Embryonic facial prominence (tissue), 1 donor: ENCODE results near the gene RTL10.

Experiments used
- DNase-seq: peaks from one replicate; pipeline ENCODE4 v3.0.0-alpha.2; 2016; ENCODE audit errors: extremely low spot score

The RTL10 gene

GRCh38 chr22:19863571-19863970, 8.9 kb upstream of the RTL10 start:
- DNase-seq = no peak

GRCh38 chr22:19862619-19863246, 8.1 kb upstream of the RTL10 start:
- no peak for DNase-seq

GRCh38 chr22:19859861-19860510, 5.3 kb upstream of the RTL10 start:
- DNase-seq = no peak

GRCh38 chr22:19857382-19857781, 2.7 kb upstream of the RTL10 start:
- no peak for DNase-seq

- DNase-seq = no peak
Observed at GRCh38 chr22:19855504-19856409, 1.1 kb upstream of the RTL10 start.

GRCh38 chr22:19853879-19854777, 546 bp downstream of the RTL10 start:
- DNase-seq = no peak

GRCh38 chr22:19853058-19853878, 1.4 kb downstream of the RTL10 start:
- DNase-seq = no peak

- no peak for DNase-seq
Observed at GRCh38 chr22:19852177-19852781, 2.4 kb downstream of the RTL10 start.

- no peak for DNase-seq
Observed at GRCh38 chr22:19851291-19852176, 3.1 kb downstream of the RTL10 start.

- no peak for DNase-seq
Observed at GRCh38 chr22:19850763-19851109, 3.9 kb downstream of the RTL10 start.

GRCh38 chr22:19849835-19850762, 4.6 kb downstream of the RTL10 start:
- no peak for DNase-seq

- DNase-seq = no peak
Observed at GRCh38 chr22:19848298-19849224, 6.1 kb downstream of the RTL10 start.

GRCh38 chr22:19847345-19847632, 7.4 kb downstream of the RTL10 start:
- no peak for DNase-seq

GRCh38 chr22:19846620-19847344, 7.9 kb downstream of the RTL10 start:
- no peak for DNase-seq

GRCh38 chr22:19845054-19845722, 9.5 kb downstream of the RTL10 start:
- DNase-seq = no peak

GRCh38 chr22:19844377-19845053, 10.2 kb downstream of the RTL10 start:
- no peak for DNase-seq
